HCT116 (cell line): ENCODE measurements around the gene USP21.

Experiments
- CTCF ChIP-seq, 3 experiments: fragments of 200-600 bp in 1 of 3; sonication (generic) in 1 of 3; IDR thresholded peaks in 2 of 3; conservative IDR thresholded peaks in 1 of 3; 2 replicates each; pipeline ENCODE4 v1.5.1; 2012 to 2017; ENCODE audit warnings: low read depth in 2 of 3, low read length in 2 of 3, antibody characterized with exemption in 1 of 3, borderline replicate concordance in 1 of 3, control low read depth in 1 of 3, mild to moderate bottlenecking in 1 of 3, mixed read lengths in 1 of 3, mixed run types in 1 of 3, moderate library complexity in 1 of 3; ENCODE audit not compliant: insufficient read depth in 1 of 3
- RAD21 ChIP-seq: IDR thresholded peaks from 2 replicates; pipeline ENCODE4 v1.6.1; 2012; ENCODE audit warnings: low read depth, mild to moderate bottlenecking
- SIN3A ChIP-seq: IDR thresholded peaks from 2 replicates; pipeline ENCODE4 v1.6.1; 2012; ENCODE audit warnings: low read depth

GRCh38 chr1:161171191-161171590 is 11.9 kb downstream of the USP21 start:
- TF ChIP-seq CTCF (IDR thresholded peaks at IDR 0.05 in 2 of 3, conservative IDR thresholded peaks at IDR 0.05 in 1 of 3; ENCODE audit: borderline replicate concordance in 1 of 3, insufficient read depth in 1 of 3, low read depth in 2 of 3, low read length in 2 of 3) (peak; percentile 29 to 51 (median 46); a peak in 5 of 6 replicates), RAD21 (no peak), SIN3A (no peak)
